IMR-90 (cell line): ENCODE data around the gene NUFIP1. TPM values are rescaled to one million over a fixed set of nuclear protein-coding genes. Genes with fewer than 3 reads are reported as not detected.

Experiments used
- ATAC-seq: fragments of 200-7000 bp; cut with Tn5 transposase; 2 replicates; pipeline ENCODE4 v1.9.1; 2020; ENCODE audit warnings: low read depth, mild to moderate bottlenecking, moderate library complexity
- BruUV-seq: library from RNA; stranded (reverse); fragments of 400-500 nt; replicated peaks from 2 replicates; lab custom pipeline; 2021; lab: Mats Ljungman, UMichigan
- CTCF ChIA-PET: fragments of 300-600 bp; formaldehyde crosslinking; extraction: SDS; loops from one replicate; lab custom pipeline; 2021; ENCODE audit warnings: antibody characterized with exemption; lab: Yijun Ruan, JAX
- POLR2A ChIA-PET: fragments of 300-600 bp; sonication (Branson Sonifier 250); formaldehyde crosslinking; loops from one replicate; lab custom pipeline; 2022; ENCODE audit warnings: antibody characterized with exemption; ENCODE audit not compliant: unreplicated experiment; lab: Charles Lee
- DNase-seq: peaks from one replicate; pipeline ENCODE4 v3.0.0; 2013
- H2AFZ ChIP-seq: replicated peaks from 2 replicates; pipeline ENCODE3; 2013; ENCODE audit warnings: low read length, mild to moderate bottlenecking; ENCODE audit not compliant: poor library complexity
- H2AK5ac ChIP-seq: 2 replicates; pipeline ENCODE4 v1.6.1; 2013; ENCODE audit warnings: low read depth, low read length, inconsistent platforms
- H2AK9ac ChIP-seq: replicated peaks from 2 replicates; pipeline ENCODE3; 2013; ENCODE audit warnings: mild to moderate bottlenecking, low read depth, low read length, moderate library complexity; ENCODE audit not compliant: poor library complexity
- H2BK120ac ChIP-seq: 2 replicates; pipeline ENCODE4 v1.6.1; 2013; ENCODE audit warnings: low read depth, low read length, inconsistent platforms
- H2BK15ac ChIP-seq: 3 replicates; pipeline ENCODE4 v1.6.1; 2013; ENCODE audit warnings: low read depth, low read length, inconsistent platforms
- H2BK20ac ChIP-seq: 2 replicates; pipeline ENCODE4 v1.6.1; 2013; ENCODE audit warnings: low read depth, mild to moderate bottlenecking, inconsistent platforms, low read length, moderate library complexity
- H2BK5ac ChIP-seq: 2 replicates; pipeline ENCODE4 v1.6.1; 2013; ENCODE audit warnings: mild to moderate bottlenecking, low read depth, low read length, inconsistent platforms; ENCODE audit not compliant: poor library complexity, severe bottlenecking
- H3K14ac ChIP-seq: replicated peaks from 2 replicates; pipeline ENCODE4 v1.6.1; 2013; ENCODE audit warnings: low read depth, low read length, inconsistent platforms
- H3K18ac ChIP-seq: 2 replicates; pipeline ENCODE4 v1.6.1; 2013; ENCODE audit warnings: low read depth, low read length, control low read depth
- H3K23ac ChIP-seq: 2 replicates; pipeline ENCODE4 v1.6.1; 2013; ENCODE audit warnings: low read depth, low read length, inconsistent platforms
- H3K27ac ChIP-seq: 2 replicates; pipeline ENCODE4 v1.5.1; 2013; ENCODE audit warnings: mild to moderate bottlenecking, control low read depth, low read length; ENCODE audit not compliant: insufficient read depth
- H3K27me3 ChIP-seq: 2 replicates; pipeline ENCODE4 v1.6.1; 2013; ENCODE audit warnings: low read length; ENCODE audit not compliant: control insufficient read depth, insufficient read depth
- H3K36me3 ChIP-seq: 2 replicates; pipeline ENCODE4 v1.6.1; 2013; ENCODE audit warnings: low read length, mixed read lengths; ENCODE audit not compliant: control insufficient read depth, insufficient read depth
- H3K4ac ChIP-seq: 2 replicates; pipeline ENCODE4 v1.6.1; 2013; ENCODE audit warnings: low read depth, low read length, inconsistent platforms
- H3K4me1 ChIP-seq: 2 replicates; pipeline ENCODE4 v1.6.1; 2013; ENCODE audit warnings: low read length, mixed read lengths; ENCODE audit not compliant: control insufficient read depth, insufficient read depth
- H3K4me2 ChIP-seq: 2 replicates; pipeline ENCODE4 v1.6.1; 2013; ENCODE audit warnings: low read depth, mild to moderate bottlenecking, control low read depth, low read length, moderate library complexity
- H3K4me3 ChIP-seq: 2 replicates; pipeline ENCODE4 v1.5.1; 2013; ENCODE audit warnings: low read depth, mild to moderate bottlenecking, control low read depth, low read length, moderate library complexity; ENCODE audit not compliant: insufficient read depth
- H3K56ac ChIP-seq: 2 replicates; pipeline ENCODE4 v1.6.1; 2013; ENCODE audit warnings: low read length, inconsistent platforms; ENCODE audit not compliant: insufficient read depth; ENCODE audit errors: extremely low read depth
- H3K79me1 ChIP-seq, 2 experiments: 2 replicates each; pipeline ENCODE4 v1.6.1; 2013; ENCODE audit warnings: low read length in 2 of 2, inconsistent platforms in 1 of 2, low read depth in 1 of 2
- H3K9ac ChIP-seq: 2 replicates; pipeline ENCODE4 v1.6.1; 2013; ENCODE audit warnings: low read depth, low read length, control low read depth
- H3K9me1 ChIP-seq: 2 replicates; pipeline ENCODE4 v1.6.1; 2013; ENCODE audit warnings: low read length, inconsistent platforms; ENCODE audit not compliant: insufficient read depth
- H3K9me3 ChIP-seq: 2 replicates; pipeline ENCODE4 v1.6.1; 2013; ENCODE audit warnings: low read length; ENCODE audit not compliant: control insufficient read depth, insufficient read depth
- H4K20me1 ChIP-seq: 2 replicates; pipeline ENCODE4 v1.6.1; 2013; ENCODE audit warnings: low read length, inconsistent platforms; ENCODE audit not compliant: insufficient read depth
- H4K5ac ChIP-seq: 2 replicates; pipeline ENCODE4 v1.6.1; 2013; ENCODE audit warnings: mild to moderate bottlenecking, low read depth, low read length, control low read depth
- H4K8ac ChIP-seq, 2 experiments: 2 replicates each; pipeline ENCODE4 v1.6.1; 2013; ENCODE audit warnings: low read depth in 2 of 2, low read length in 2 of 2, control low read depth in 1 of 2, inconsistent platforms in 1 of 2
- H4K91ac ChIP-seq: 2 replicates; pipeline ENCODE4 v1.6.1; 2013; ENCODE audit warnings: low read depth, low read length, inconsistent platforms; ENCODE audit not compliant: insufficient read depth
- BHLHE40 ChIP-seq: fragments of 150-350 bp; IDR thresholded peaks from 2 replicates; pipeline ENCODE4 v1.6.1; 2016; ENCODE audit warnings: mild to moderate bottlenecking, low read depth, low read length
- CEBPB ChIP-seq: IDR thresholded peaks from 2 replicates; pipeline ENCODE4 v1.6.1; 2012; ENCODE audit warnings: low read depth, low read length, improper control_type of control experiment
- CHD1 ChIP-seq: IDR thresholded peaks from 2 replicates; pipeline ENCODE4 v1.6.1; 2012; ENCODE audit warnings: low read depth, low read length, improper control_type of control experiment
- CTCF ChIP-seq: conservative IDR thresholded peaks from 2 replicates; pipeline ENCODE4 v1.5.1; 2012; ENCODE audit warnings: mild to moderate bottlenecking, low read depth, low read length, improper control_type of control experiment
- ELK1 ChIP-seq: fragments of 150-350 bp; IDR thresholded peaks from 2 replicates; pipeline ENCODE4 v1.6.1; 2016; ENCODE audit warnings: low read depth, mild to moderate bottlenecking, low read length, moderate library complexity, borderline replicate concordance
- FOS ChIP-seq: fragments of 150-350 bp; IDR thresholded peaks from 2 replicates; pipeline ENCODE4 v1.6.1; 2016; ENCODE audit warnings: low read depth, low read length
- MAFK ChIP-seq: IDR thresholded peaks from 2 replicates; pipeline ENCODE4 v1.6.1; 2012; ENCODE audit warnings: low read depth, low read length, improper control_type of control experiment
- MAZ ChIP-seq: IDR thresholded peaks from 2 replicates; pipeline ENCODE4 v1.6.1; 2012; ENCODE audit warnings: low read depth, mild to moderate bottlenecking, low read length, improper control_type of control experiment, moderate library complexity, borderline replicate concordance
- MXI1 ChIP-seq: IDR thresholded peaks from 2 replicates; pipeline ENCODE4 v1.6.1; 2012; ENCODE audit warnings: low read depth, mild to moderate bottlenecking, low read length, moderate library complexity, borderline replicate concordance
- NFE2L2 ChIP-seq: fragments of 150-350 bp; IDR thresholded peaks from 2 replicates; pipeline ENCODE4 v1.6.1; 2016; ENCODE audit warnings: low read depth, mild to moderate bottlenecking, low read length
- POLR2A ChIP-seq: IDR thresholded peaks from 2 replicates; pipeline ENCODE4 v1.6.1; 2012; ENCODE audit warnings: mild to moderate bottlenecking, low read depth, low read length
- RAD21 ChIP-seq: IDR thresholded peaks from 2 replicates; pipeline ENCODE4 v1.6.1; 2012; ENCODE audit warnings: low read length, improper control_type of control experiment
- RCOR1 ChIP-seq: IDR thresholded peaks from 2 replicates; pipeline ENCODE4 v1.6.1; 2012; ENCODE audit warnings: mild to moderate bottlenecking, low read length, improper control_type of control experiment; ENCODE audit not compliant: insufficient replicate concordance
- RFX5 ChIP-seq: IDR thresholded peaks from 2 replicates; pipeline ENCODE4 v1.8.0; 2012; ENCODE audit warnings: low read depth, mild to moderate bottlenecking, low read length, moderate library complexity
- SMC3 ChIP-seq: fragments of 150-350 bp; IDR thresholded peaks from 2 replicates; pipeline ENCODE4 v1.6.1; 2016; ENCODE audit warnings: low read depth, mild to moderate bottlenecking, antibody characterized with exemption, low read length, moderate library complexity
- USF2 ChIP-seq: fragments of 150-350 bp; IDR thresholded peaks from 2 replicates; pipeline ENCODE4 v1.6.1; 2017; ENCODE audit warnings: mild to moderate bottlenecking, antibody characterized with exemption, low read length, low read depth
- WGBS, 2 experiments: methylation state at CpG; one replicate each; pipeline versions ENCODE4 v1.1.5 to v1.1.7; 2013; ENCODE audit warnings: missing lambda C conversion rate in 2 of 2; ENCODE audit not compliant: insufficient read length in 1 of 2; ENCODE audit errors: extremely low coverage in 2 of 2; 5-methylcytosine and 5-hydroxymethylcytosine counted together
- dilution Hi-C: fragments of 300-500 bp; cut with HindIII; formaldehyde crosslinking; loops from one replicate; pipeline ENCODE4 v1.14.3; 2018; ENCODE audit warnings: low sequenced_read_pairs; ENCODE audit not compliant: unreplicated experiment
- in situ Hi-C: fragments of 300-500 bp; cut with MboI; formaldehyde crosslinking; loops from 3 replicates; pipeline ENCODE4 v1.14.3; 2019; ENCODE audit warnings: low sequenced_read_pairs, inconsistent platforms, mixed read lengths
- intact Hi-C: fragments of 100-400 bp; cut with micrococcal nuclease; formaldehyde crosslinking; loops from 2 replicates; pipeline ENCODE4 v1.10.0; 2022
- polyA plus RNA-seq, 3 experiments: library from polyadenylated mRNA; depleted of rRNA; stranded (reverse); fragments of >200 nt; gene quantifications; 2 replicates each; pipeline ENCODE4 v1.2.3, GENCODE V29; 2012; ENCODE audit warnings: low replicate concordance in 1 of 3
- total RNA-seq: library from RNA; depleted of rRNA; stranded (reverse); fragments of >200 nt; gene quantifications from 2 replicates; pipeline ENCODE4 v1.2.3, GENCODE V29; 2012

NUFIP1 gene
- total and polyA plus RNA-seq, 2 of the 4 experiments (the other 2 are of a cell fraction) = 1.4 to 2.3 TPM

GRCh38 chr13:44978328-44978727 is 10.9 kb downstream of the NUFIP1 start:
- peak; percentile 60 for ATAC-seq
- no CpG with 5 or more reads among the region's 1 CpG for WGBS, 2 experiments

More at GRCh38 chr13:44978328-44978727, 10.9 kb downstream of the NUFIP1 start:
- peaks cover 21% of the 10 kb centered on the region for H3K36me3 ChIP-seq
- no peak overlapping the region for H2AFZ ChIP-seq
- no peak overlapping the region for H3K23ac ChIP-seq
- no peak overlapping the region for H3K27ac ChIP-seq
- no peak overlapping the region for H2AK9ac ChIP-seq
- peaks cover 3% of the 10 kb centered on the region; the same call in 1 of the 2 replicates for H3K4me1 ChIP-seq
- H3K4ac ChIP-seq = no peak overlapping the region
- H3K9ac ChIP-seq = no peak overlapping the region
- no peak overlapping the region for H3K4me3 ChIP-seq
- ChIA-PET CTCF (no interaction called here), POLR2A (no interaction called here)
- H3K9me3 ChIP-seq = no peaks in the 10 kb centered on the region
- no peak overlapping the region for H2BK20ac ChIP-seq
- no peak overlapping the region for H3K4me2 ChIP-seq
- no peak overlapping the region for H4K8ac ChIP-seq
- H2BK120ac ChIP-seq = no peak overlapping the region
- peaks cover 8% of the 10 kb centered on the region; the same call in 1 of the 2 replicates for H3K9me1 ChIP-seq
- in situ Hi-C loops (no loop called here), dilution Hi-C loops (no loop called here), intact Hi-C loops (loop anchor here (10.0 kb wide), 1 partner anchor 146 kb away; the partner anchor contains the start of gene GTF2F2)
- TF ChIP-seq RCOR1 (no peak), CTCF (no peak; the same call in 1 of the 2 replicates), BHLHE40 (no peak), MAZ (no peak), RAD21 (no peak), MXI1 (no peak), USF2 (no peak), CEBPB (no peak), MAFK (no peak), ELK1 (no peak), NFE2L2 (no peak), CHD1 (no peak), RFX5 (no peak), SMC3 (no peak), FOS (no peak), POLR2A (no peak)
- no peak overlapping the region for H4K5ac ChIP-seq
- no peak for DNase-seq
- no peak overlapping the region for H4K91ac ChIP-seq
- no peak overlapping the region for H3K14ac ChIP-seq
- no peak overlapping the region for H3K56ac ChIP-seq
- no peaks in the 10 kb centered on the region for H3K27me3 ChIP-seq
- H3K18ac ChIP-seq = no peak overlapping the region
- H4K20me1 ChIP-seq = no peaks in the 10 kb centered on the region
- no peak overlapping the region for H2BK15ac ChIP-seq
- no peak overlapping the region for H2AK5ac ChIP-seq
- no peak overlapping the region for H2BK5ac ChIP-seq
- BruUV-seq = no TSS peak
- H3K79me1 ChIP-seq = peaks cover 17 to 31% of the 10 kb centered on the region in 2 experiments
